HepG2 (cell line): Measurements from ENCODE around the gene TGFBI. TPM values are rescaled to one million over a fixed set of nuclear protein-coding genes. Genes with fewer than 3 reads are reported as not detected.

Experiments used
- ATAC-seq: fragments of 200-7000 bp; cut with Tn5 transposase; 3 replicates; pipeline ENCODE4 v1.9.1; 2020; ENCODE audit warnings: mild to moderate bottlenecking, moderate library complexity
- BruUV-seq: library from RNA; stranded (reverse); fragments of 400-500 nt; replicated peaks from 2 replicates; lab custom pipeline; 2021; lab: Mats Ljungman, UMichigan
- CTCF ChIA-PET: fragments of 300-600 bp; formaldehyde crosslinking; extraction: SDS; loops from one replicate; lab custom pipeline; 2021; ENCODE audit warnings: low total read pairs, inconsistent platforms, low intra/inter-chr PET ratio; lab: Yijun Ruan, JAX
- POLR2A ChIA-PET: fragments of 350-600 bp; sonication (Branson Sonifier 250); formaldehyde crosslinking; loops from one replicate; lab custom pipeline; 2020; ENCODE audit warnings: antibody characterized with exemption, inconsistent platforms; lab: Yijun Ruan, JAX
- DNase-seq: peaks from one replicate; pipeline ENCODE4 v3.0.0-alpha.2; 2015; ENCODE audit warnings: low spot score
- FAIRE-seq: peaks from 3 replicates; lab custom pipeline; 2011; peaks lifted over from hg19 to GRCh38; lab: Jason Lieb, UNC
- H2AFZ ChIP-seq: one replicate; pipeline ENCODE4 v1.6.1; 2011; ENCODE audit warnings: low read length, inconsistent platforms
- H3K27ac ChIP-seq: fragments of 300-600 bp; 3 replicates; pipeline ENCODE4 v1.8.0; 2011; ENCODE audit warnings: mixed run types, mild to moderate bottlenecking, mixed read lengths, low read length, inconsistent platforms; ENCODE audit not compliant: insufficient read depth; ENCODE audit errors: extremely low read length
- H3K27me3 ChIP-seq, 2 experiments: fragments of 200-600 bp in 1 of 2; 2 replicates in 1 of 2; 3 replicates in 1 of 2; pipeline versions ENCODE4 v1.6.0 to v1.8.0; 2011; ENCODE audit warnings: low read length in 2 of 2, mild to moderate bottlenecking in 2 of 2, moderate library complexity in 2 of 2, inconsistent platforms in 1 of 2; ENCODE audit not compliant: insufficient read depth in 2 of 2, control insufficient read depth in 1 of 2
- H3K36me3 ChIP-seq, 2 experiments: fragments of 200-600 bp in 1 of 2; replicated peaks in 1 of 2; 2 replicates in 1 of 2; 3 replicates in 1 of 2; pipeline versions ENCODE4 v1.5.1 to v1.8.0; 2011; ENCODE audit warnings: low read length in 2 of 2, inconsistent platforms in 1 of 2; ENCODE audit not compliant: insufficient read depth in 2 of 2, control insufficient read depth in 1 of 2
- H3K4me1 ChIP-seq: 2 replicates; pipeline ENCODE4 v1.5.1; 2012; ENCODE audit warnings: low read length, inconsistent platforms; ENCODE audit not compliant: insufficient read depth
- H3K4me2 ChIP-seq: 2 replicates; pipeline ENCODE4 v1.6.0; 2011; ENCODE audit warnings: low read depth, low read length, inconsistent platforms
- H3K4me3 ChIP-seq, 3 experiments: fragments of 200-600 bp in 1 of 3; sonication (generic), shearing (Covaris generic) in 1 of 3; replicated peaks in 1 of 3; 2 replicates each; pipeline ENCODE4 v1.5.1; 2011 to 2016; ENCODE audit warnings: low read length in 3 of 3, inconsistent platforms in 2 of 3, low read depth in 2 of 3, mild to moderate bottlenecking in 2 of 3, control low read depth in 1 of 3, mixed read lengths in 1 of 3; ENCODE audit not compliant: insufficient read depth in 1 of 3
- H3K79me2 ChIP-seq: one replicate; pipeline ENCODE4 v1.6.1; 2011; ENCODE audit warnings: low read length, inconsistent platforms; ENCODE audit not compliant: insufficient read depth
- H3K9ac ChIP-seq: 2 replicates; pipeline ENCODE4 v1.6.0; 2011; ENCODE audit warnings: mild to moderate bottlenecking, low read depth, low read length, inconsistent platforms; ENCODE audit not compliant: insufficient read depth
- H3K9me3 ChIP-seq: 2 replicates; pipeline ENCODE4 v1.5.1; 2012; ENCODE audit warnings: mild to moderate bottlenecking, low read length
- H4K20me1 ChIP-seq: 2 replicates; pipeline ENCODE4 v1.6.0; 2011; ENCODE audit warnings: inconsistent platforms, mild to moderate bottlenecking, low read length, moderate library complexity; ENCODE audit not compliant: insufficient read depth
- CBFB ChIP-seq: sonication (generic); formaldehyde crosslinking; IDR thresholded peaks from 2 replicates; pipeline ENCODE4 v1.4.0; 2020; ENCODE audit warnings: missing genetic modification reagents
- CHD4 ChIP-seq: fragments of 200-600 bp; sonication (generic); IDR thresholded peaks from 2 replicates; pipeline ENCODE4 v1.7.0; 2017; ENCODE audit warnings: mild to moderate bottlenecking, low read length, borderline replicate concordance
- FOXA1 ChIP-seq, 2 experiments: fragments of 450-650 bp in 1 of 2; sonication (generic) in 1 of 2; formaldehyde crosslinking in 1 of 2; IDR thresholded peaks; 2 replicates each; pipeline versions ENCODE4 v1.4.0 to v1.6.1; 2016 to 2020; ENCODE audit warnings: missing genetic modification reagents in 1 of 2
- GATAD1 ChIP-seq: IDR thresholded peaks from 2 replicates; pipeline ENCODE4 v1.6.1; 2016; ENCODE audit warnings: missing genetic modification reagents, missing compliant biosample characterization
- HOXA3 ChIP-seq: sonication (generic); formaldehyde crosslinking; IDR thresholded peaks from 2 replicates; pipeline ENCODE4 v1.5.0; 2020; ENCODE audit warnings: missing genetic modification reagents
- IKZF4 ChIP-seq: sonication (generic); formaldehyde crosslinking; IDR thresholded peaks from 2 replicates; pipeline ENCODE4 v1.5.1; 2020; ENCODE audit warnings: borderline replicate concordance, mild to moderate bottlenecking, low read depth, missing genetic modification reagents; ENCODE audit errors: not compliant biosample characterization
- MAFF ChIP-seq: IDR thresholded peaks from 2 replicates; pipeline ENCODE4 v1.6.1; 2011; ENCODE audit warnings: low read depth, low read length, improper control_type of control experiment
- MIXL1 ChIP-seq: IDR thresholded peaks from 2 replicates; pipeline ENCODE4 v1.6.1; 2016
- PITX1 ChIP-seq: sonication (generic); formaldehyde crosslinking; IDR thresholded peaks from 2 replicates; pipeline ENCODE4 v1.5.1; 2020; ENCODE audit warnings: mild to moderate bottlenecking, missing genetic modification reagents
- RBM39 ChIP-seq: fragments of 200-400 bp; formaldehyde crosslinking; IDR thresholded peaks from one replicate; pipeline ENCODE4 v1.6.1; 2018; ENCODE audit warnings: antibody characterized with exemption, mild to moderate bottlenecking, low read depth, low read length; ENCODE audit not compliant: poor library complexity, severe bottlenecking
- RNF2 ChIP-seq: fragments of 450-650 bp; conservative IDR thresholded peaks from 2 replicates; pipeline ENCODE4 v1.6.1; 2016; ENCODE audit warnings: low read depth
- SOX13 ChIP-seq, 3 experiments: fragments of 450-650 bp in 1 of 3; sonication (generic) in 1 of 3; formaldehyde crosslinking in 1 of 3; IDR thresholded peaks in 2 of 3; conservative IDR thresholded peaks in 1 of 3; 2 replicates each; pipeline versions ENCODE4 v1.5.0 to v1.6.1; 2016 to 2020; ENCODE audit warnings: antibody characterized with exemption in 1 of 3, mild to moderate bottlenecking in 1 of 3, missing compliant biosample characterization in 1 of 3, missing genetic modification reagents in 1 of 3, moderate library complexity in 1 of 3
- SPEN ChIP-seq: sonication (generic); formaldehyde crosslinking; IDR thresholded peaks from 2 replicates; pipeline ENCODE4 v1.5.1; 2020; ENCODE audit warnings: low read depth, mild to moderate bottlenecking, missing genetic modification reagents
- TCF12 ChIP-seq, 2 experiments: fragments of 450-650 bp in 1 of 2; sonication (generic) in 1 of 2; formaldehyde crosslinking in 1 of 2; IDR thresholded peaks; 2 replicates each; pipeline versions ENCODE4 v1.6.1 to v1.8.0; 2017 to 2022; ENCODE audit warnings: antibody characterized with exemption in 1 of 2, mild to moderate bottlenecking in 1 of 2, missing genetic modification reagents in 1 of 2, moderate library complexity in 1 of 2
- XRCC5 ChIP-seq: fragments of 200-400 bp; formaldehyde crosslinking; optimal IDR thresholded peaks from 2 replicates; pipeline ENCODE3; 2017; ENCODE audit warnings: mild to moderate bottlenecking, low read length
- ZNF12 ChIP-seq: sonication (generic); formaldehyde crosslinking; IDR thresholded peaks from 2 replicates; pipeline ENCODE4 v1.5.0; 2020; ENCODE audit warnings: missing genetic modification reagents
- ZNF557 ChIP-seq: sonication (generic); formaldehyde crosslinking; IDR thresholded peaks from 2 replicates; pipeline ENCODE4 v1.4.0; 2020; ENCODE audit warnings: missing genetic modification reagents
- WGBS: methylation state at CpG from one replicate; pipeline ENCODE4 v1.1.6; 2017; ENCODE audit warnings: low lambda C conversion rate; 5-methylcytosine and 5-hydroxymethylcytosine counted together
- in situ Hi-C: cut with HindIII; loops from 2 replicates; pipeline ENCODE4 v1.10.0; 2017; ENCODE audit warnings: low pct_unique_long_range_greater_than_20kb; ENCODE audit not compliant: extremely low pct_ligation_motif_present
- intact Hi-C: fragments of 100-400 bp; cut with micrococcal nuclease; formaldehyde crosslinking; loops from one replicate; pipeline ENCODE4 v1.10.0; 2022; ENCODE audit not compliant: unreplicated experiment
- polyA plus RNA-seq, 8 experiments: library from polyadenylated mRNA; depleted of rRNA in 3 of 8; stranded (reverse) in 7 of 8; unstranded in 1 of 8; fragments of >200 nt; fragmentation: Illumina TruSeq in 4 of 8; extraction: Trizol in 4 of 8; gene quantifications; 2 replicates each; pipeline versions ENCODE4 v1.2.1 to v1.2.3, GENCODE V29; 2011 to 2016; ENCODE audit warnings: low read depth in 4 of 8, missing spikeins in 1 of 8, mixed read lengths in 1 of 8; ENCODE audit not compliant: insufficient read depth in 1 of 8
- total RNA-seq, 5 experiments: library from RNA; depleted of rRNA; stranded (reverse); fragments of >200 nt; fragmentation: Illumina TruSeq; extraction: Trizol; gene quantifications; 2 replicates each; pipeline ENCODE4 v1.2.3, GENCODE V29; 2016; ENCODE audit warnings: low read depth in 1 of 5
- TF ChIP-seq, protein P1 (sequence below): IDR thresholded peaks from 2 replicates; pipeline ENCODE4 v1.6.1; 2016; ENCODE audit warnings: missing genetic modification reagents, missing compliant biosample characterization
- TF ChIP-seq, protein P2 (sequence below): sonication (generic); formaldehyde crosslinking; IDR thresholded peaks from 2 replicates; pipeline ENCODE4 v1.5.0; 2020; ENCODE audit warnings: mild to moderate bottlenecking, missing genetic modification reagents

Gene TGFBI
- total and polyA plus RNA-seq, 2 of the 13 experiments (the other 11 are each of a cell fraction or from before 2014, with no cell fraction given): 275 to 457 TPM

DNA sequence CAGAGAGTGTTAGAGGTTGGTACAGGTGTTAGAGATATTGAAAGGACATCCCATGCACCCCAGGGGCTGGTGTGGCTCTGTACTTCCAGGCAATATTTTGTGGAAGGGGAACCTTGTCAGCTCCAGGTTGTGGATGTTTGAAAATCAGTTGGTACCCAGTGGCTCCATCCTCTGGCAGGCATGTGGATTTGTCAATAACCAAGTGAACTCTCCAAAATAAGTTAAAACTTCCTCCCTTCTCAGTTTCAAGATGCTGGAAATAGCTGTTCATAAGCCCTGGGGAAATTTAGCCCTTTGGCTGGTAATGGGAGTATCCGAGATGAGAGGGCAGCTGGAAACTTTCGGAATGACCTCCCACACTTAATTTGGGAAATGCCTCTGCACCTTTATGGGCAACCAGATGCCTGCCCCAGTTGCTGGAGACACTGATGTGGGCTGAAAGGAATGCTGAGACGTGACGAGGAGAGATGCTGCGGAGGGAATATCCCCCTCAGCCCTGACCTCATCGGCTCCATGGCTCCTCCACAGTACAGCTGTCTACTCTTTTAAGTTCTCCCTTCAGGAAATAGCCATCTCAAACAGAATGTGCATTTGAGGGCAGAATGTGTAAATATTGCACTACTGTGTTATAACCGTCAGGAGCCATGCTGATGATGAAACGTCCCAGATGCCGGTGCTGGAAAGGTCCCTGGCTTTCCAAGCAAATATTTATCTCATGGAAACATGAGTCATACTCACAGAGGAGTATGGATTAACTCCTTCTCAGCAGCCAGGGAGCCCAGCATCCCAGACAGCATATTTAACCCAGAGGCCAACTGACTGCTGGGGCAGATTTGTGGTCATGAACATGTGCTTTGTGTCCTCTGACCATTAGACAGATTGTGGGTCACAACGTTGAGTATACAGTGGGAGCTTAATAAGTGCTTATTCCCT is 29.5 kb downstream of the TGFBI start:
- Histone ChIP-seq H4K20me1 (no peaks in the 10 kb centered on the region), H3K4me3 (peak overlapping the region in 1 of 3 experiments; percentile 14; a peak in 1 of 6 replicates), H3K27me3 (no peaks in the 10 kb centered on the region), H3K9ac (peak overlapping the region; percentile 50), H3K4me1 (peaks cover 70% of the 10 kb centered on the region), H2AFZ (no peak overlapping the region), H3K4me2 (peak overlapping the region; percentile 65), H3K9me3 (no peaks in the 10 kb centered on the region), H3K27ac (peak overlapping the region; percentile 89), H3K36me3 (peaks cover 37 to 69% of the 10 kb centered on the region in 2 experiments), H3K79me2 (no peaks in the 10 kb centered on the region)
- FAIRE-seq (peak; percentile 99), ATAC-seq (peak; percentile 83), DNase-seq (peak; percentile 99)
- ChIA-PET POLR2A (interaction anchor here (0.8 to 2.5 kb wide), 9 partner anchors 9 to 86 kb away, joined by 3 to 26 read pairs (median 9); partner anchors contain the start of gene TGFBI), CTCF (interaction anchor here (1.7 to 2.0 kb wide), 2 partner anchors 85 to 113 kb away, joined by 5 to 7 read pairs; no protein-coding TSS in a partner anchor)
- BruUV-seq: TSS peak; percentile 71
- intact Hi-C loops (loop anchor here (1.0 to 2.0 kb wide), 3 partner anchors 30 to 172 kb away; partner anchors contain the start of gene TGFBI), in situ Hi-C loops (no loop called here)
- WGBS: 0% methylated on average over 8 of the region's 10 CpGs
- no peak for TF ChIP-seq RNF2
- peak; percentile 79 for TF ChIP-seq FOXA1 (IDR thresholded peaks at IDR 0.05)
- peak; percentile 97 for TF ChIP-seq FOXA1 (CRISPR knock-in tag; IDR thresholded peaks at IDR 0.05)
- no peak for TF ChIP-seq IKZF4
- TF ChIP-seq, protein P1, sequence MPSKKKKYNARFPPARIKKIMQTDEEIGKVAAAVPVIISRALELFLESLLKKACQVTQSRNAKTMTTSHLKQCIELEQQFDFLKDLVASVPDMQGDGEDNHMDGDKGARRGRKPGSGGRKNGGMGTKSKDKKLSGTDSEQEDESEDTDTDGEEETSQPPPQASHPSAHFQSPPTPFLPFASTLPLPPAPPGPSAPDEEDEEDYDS (CRISPR knock-in tag): peak; percentile 53; the same call in 1 of the 2 replicates
- TF ChIP-seq ZNF557 (CRISPR knock-in tag): no peak
- peak; percentile 74; the same call in 1 of the 2 replicates for TF ChIP-seq SPEN (CRISPR knock-in tag)
- peak; percentile 88; the same call in 1 of the 2 replicates for TF ChIP-seq MIXL1 (CRISPR knock-in tag)
- TF ChIP-seq SOX13 (IDR thresholded peaks at IDR 0.05): peak; percentile 85; the same call in 1 of the 2 replicates
- TF ChIP-seq SOX13 (CRISPR knock-in tag; conservative IDR thresholded peaks at IDR 0.05 in 1 of 2, IDR thresholded peaks at IDR 0.05 in 1 of 2): peak in 1 of 2 experiments; percentile 95; a peak in 2 of 4 replicates
- TF ChIP-seq MAFF: peak; percentile 68
- TF ChIP-seq HOXA3 (CRISPR knock-in tag): peak; percentile 92
- TF ChIP-seq CBFB: peak; percentile 86
- TF ChIP-seq RBM39: no peak
- peak; percentile 69 for TF ChIP-seq GATAD1 (CRISPR knock-in tag)
- no peak for TF ChIP-seq TCF12 (IDR thresholded peaks at IDR 0.05)
- peak; percentile 91; the same call in 1 of the 2 replicates for TF ChIP-seq TCF12 (CRISPR knock-in tag; IDR thresholded peaks at IDR 0.05)
- TF ChIP-seq CHD4: peak; percentile 73
- TF ChIP-seq PITX1 (CRISPR knock-in tag): peak; percentile 93
- peak; percentile 59; the same call in 1 of the 2 replicates for TF ChIP-seq ZNF12 (CRISPR knock-in tag)
- TF ChIP-seq, protein P2, sequence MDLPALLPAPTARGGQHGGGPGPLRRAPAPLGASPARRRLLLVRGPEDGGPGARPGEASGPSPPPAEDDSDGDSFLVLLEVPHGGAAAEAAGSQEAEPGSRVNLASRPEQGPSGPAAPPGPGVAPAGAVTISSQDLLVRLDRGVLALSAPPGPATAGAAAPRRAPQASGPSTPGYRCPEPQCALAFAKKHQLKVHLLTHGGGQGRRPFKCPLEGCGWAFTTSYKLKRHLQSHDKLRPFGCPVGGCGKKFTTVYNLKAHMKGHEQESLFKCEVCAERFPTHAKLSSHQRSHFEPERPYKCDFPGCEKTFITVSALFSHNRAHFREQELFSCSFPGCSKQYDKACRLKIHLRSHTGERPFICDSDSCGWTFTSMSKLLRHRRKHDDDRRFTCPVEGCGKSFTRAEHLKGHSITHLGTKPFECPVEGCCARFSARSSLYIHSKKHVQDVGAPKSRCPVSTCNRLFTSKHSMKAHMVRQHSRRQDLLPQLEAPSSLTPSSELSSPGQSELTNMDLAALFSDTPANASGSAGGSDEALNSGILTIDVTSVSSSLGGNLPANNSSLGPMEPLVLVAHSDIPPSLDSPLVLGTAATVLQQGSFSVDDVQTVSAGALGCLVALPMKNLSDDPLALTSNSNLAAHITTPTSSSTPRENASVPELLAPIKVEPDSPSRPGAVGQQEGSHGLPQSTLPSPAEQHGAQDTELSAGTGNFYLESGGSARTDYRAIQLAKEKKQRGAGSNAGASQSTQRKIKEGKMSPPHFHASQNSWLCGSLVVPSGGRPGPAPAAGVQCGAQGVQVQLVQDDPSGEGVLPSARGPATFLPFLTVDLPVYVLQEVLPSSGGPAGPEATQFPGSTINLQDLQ (CRISPR knock-in tag): 0 out of 2 replicates have a peak, but pooled peaks have one; percentile 49
- peak; percentile 33 for TF ChIP-seq XRCC5
